HCT116 (cell line): ENCODE data around the gene SGSM2.
"Not testable (repeated sequence)": the region's sequence is repeated elsewhere in the genome, so short reads cannot be mapped to it uniquely, and the experiment has no call there.

ENCODE experiments used
- EGR1 ChIP-seq: IDR thresholded peaks from 2 replicates; pipeline ENCODE4 v1.6.1; 2012; ENCODE audit warnings: low read depth
- POLR2A ChIP-seq: IDR thresholded peaks from 2 replicates; pipeline ENCODE4 v1.7.0; 2011; ENCODE audit warnings: borderline replicate concordance; ENCODE audit not compliant: insufficient read depth, insufficient read length; ENCODE audit errors: extremely low read depth
- POLR2AphosphoS5 ChIP-seq: IDR thresholded peaks from 2 replicates; pipeline ENCODE4 v1.6.1; 2011; ENCODE audit warnings: mild to moderate bottlenecking, low read depth, low read length, moderate library complexity
- YY1 ChIP-seq: IDR thresholded peaks from 2 replicates; pipeline ENCODE4 v1.6.1; 2011; ENCODE audit warnings: low read length, low read depth, moderate library complexity, mild to moderate bottlenecking; ENCODE audit not compliant: insufficient replicate concordance; ENCODE audit errors: extremely low read depth
- TF ChIP-seq, protein P1 (sequence below), 3 experiments: fragments of 200-600 bp in 1 of 3; sonication (generic) in 1 of 3; IDR thresholded peaks in 2 of 3; conservative IDR thresholded peaks in 1 of 3; 2 replicates each; pipeline ENCODE4 v1.5.1; 2012 to 2017; ENCODE audit warnings: low read depth in 2 of 3, low read length in 2 of 3, antibody characterized with exemption in 1 of 3, borderline replicate concordance in 1 of 3, control low read depth in 1 of 3, mild to moderate bottlenecking in 1 of 3, mixed read lengths in 1 of 3, mixed run types in 1 of 3, moderate library complexity in 1 of 3; ENCODE audit not compliant: insufficient read depth in 1 of 3
- TF ChIP-seq, protein P2 (sequence below): IDR thresholded peaks from 2 replicates; pipeline ENCODE4 v1.6.1; 2011; ENCODE audit warnings: mild to moderate bottlenecking, low read length, moderate library complexity; ENCODE audit not compliant: insufficient replicate concordance; ENCODE audit errors: extremely low read depth

DNA sequence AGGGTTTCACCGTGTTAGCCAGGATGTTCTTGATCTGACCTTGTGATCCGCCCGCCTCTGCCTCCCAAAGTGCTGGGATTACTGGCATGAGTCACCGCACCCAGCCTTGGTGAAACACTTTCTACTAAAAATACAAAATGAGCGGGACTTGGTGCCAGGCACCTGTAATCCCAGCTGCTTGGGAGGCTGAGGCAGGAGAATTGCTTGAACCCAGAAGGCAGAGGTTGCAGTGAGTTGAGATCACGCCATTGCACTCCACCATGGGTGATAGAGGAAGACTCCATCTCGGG, 20.4 kb upstream of the SGSM2 start:
- TF ChIP-seq, protein P1, sequence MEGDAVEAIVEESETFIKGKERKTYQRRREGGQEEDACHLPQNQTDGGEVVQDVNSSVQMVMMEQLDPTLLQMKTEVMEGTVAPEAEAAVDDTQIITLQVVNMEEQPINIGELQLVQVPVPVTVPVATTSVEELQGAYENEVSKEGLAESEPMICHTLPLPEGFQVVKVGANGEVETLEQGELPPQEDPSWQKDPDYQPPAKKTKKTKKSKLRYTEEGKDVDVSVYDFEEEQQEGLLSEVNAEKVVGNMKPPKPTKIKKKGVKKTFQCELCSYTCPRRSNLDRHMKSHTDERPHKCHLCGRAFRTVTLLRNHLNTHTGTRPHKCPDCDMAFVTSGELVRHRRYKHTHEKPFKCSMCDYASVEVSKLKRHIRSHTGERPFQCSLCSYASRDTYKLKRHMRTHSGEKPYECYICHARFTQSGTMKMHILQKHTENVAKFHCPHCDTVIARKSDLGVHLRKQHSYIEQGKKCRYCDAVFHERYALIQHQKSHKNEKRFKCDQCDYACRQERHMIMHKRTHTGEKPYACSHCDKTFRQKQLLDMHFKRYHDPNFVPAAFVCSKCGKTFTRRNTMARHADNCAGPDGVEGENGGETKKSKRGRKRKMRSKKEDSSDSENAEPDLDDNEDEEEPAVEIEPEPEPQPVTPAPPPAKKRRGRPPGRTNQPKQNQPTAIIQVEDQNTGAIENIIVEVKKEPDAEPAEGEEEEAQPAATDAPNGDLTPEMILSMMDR (IDR thresholded peaks at IDR 0.05 in 2 of 3, conservative IDR thresholded peaks at IDR 0.05 in 1 of 3; ENCODE audit: borderline replicate concordance in 1 of 3, insufficient read depth in 1 of 3, low read depth in 2 of 3, low read length in 2 of 3): not testable (repeated sequence)
- TF ChIP-seq, protein P2, sequence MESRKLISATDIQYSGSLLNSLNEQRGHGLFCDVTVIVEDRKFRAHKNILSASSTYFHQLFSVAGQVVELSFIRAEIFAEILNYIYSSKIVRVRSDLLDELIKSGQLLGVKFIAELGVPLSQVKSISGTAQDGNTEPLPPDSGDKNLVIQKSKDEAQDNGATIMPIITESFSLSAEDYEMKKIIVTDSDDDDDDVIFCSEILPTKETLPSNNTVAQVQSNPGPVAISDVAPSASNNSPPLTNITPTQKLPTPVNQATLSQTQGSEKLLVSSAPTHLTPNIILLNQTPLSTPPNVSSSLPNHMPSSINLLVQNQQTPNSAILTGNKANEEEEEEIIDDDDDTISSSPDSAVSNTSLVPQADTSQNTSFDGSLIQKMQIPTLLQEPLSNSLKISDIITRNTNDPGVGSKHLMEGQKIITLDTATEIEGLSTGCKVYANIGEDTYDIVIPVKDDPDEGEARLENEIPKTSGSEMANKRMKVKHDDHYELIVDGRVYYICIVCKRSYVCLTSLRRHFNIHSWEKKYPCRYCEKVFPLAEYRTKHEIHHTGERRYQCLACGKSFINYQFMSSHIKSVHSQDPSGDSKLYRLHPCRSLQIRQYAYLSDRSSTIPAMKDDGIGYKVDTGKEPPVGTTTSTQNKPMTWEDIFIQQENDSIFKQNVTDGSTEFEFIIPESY: not testable (repeated sequence)
- TF ChIP-seq EGR1, POLR2AphosphoS5, YY1, POLR2A: not testable (repeated sequence)
